GM12873 (cell line): ENCODE results near the gene CEND1.

Experiments
- CTCF ChIP-seq: IDR thresholded peaks from 2 replicates; pipeline ENCODE4 v1.5.1; 2012; ENCODE audit warnings: low read depth, mild to moderate bottlenecking, moderate library complexity, low read length, control low read depth; ENCODE audit not compliant: insufficient read depth; ENCODE audit errors: missing control alignments

Gene CEND1

DNA sequence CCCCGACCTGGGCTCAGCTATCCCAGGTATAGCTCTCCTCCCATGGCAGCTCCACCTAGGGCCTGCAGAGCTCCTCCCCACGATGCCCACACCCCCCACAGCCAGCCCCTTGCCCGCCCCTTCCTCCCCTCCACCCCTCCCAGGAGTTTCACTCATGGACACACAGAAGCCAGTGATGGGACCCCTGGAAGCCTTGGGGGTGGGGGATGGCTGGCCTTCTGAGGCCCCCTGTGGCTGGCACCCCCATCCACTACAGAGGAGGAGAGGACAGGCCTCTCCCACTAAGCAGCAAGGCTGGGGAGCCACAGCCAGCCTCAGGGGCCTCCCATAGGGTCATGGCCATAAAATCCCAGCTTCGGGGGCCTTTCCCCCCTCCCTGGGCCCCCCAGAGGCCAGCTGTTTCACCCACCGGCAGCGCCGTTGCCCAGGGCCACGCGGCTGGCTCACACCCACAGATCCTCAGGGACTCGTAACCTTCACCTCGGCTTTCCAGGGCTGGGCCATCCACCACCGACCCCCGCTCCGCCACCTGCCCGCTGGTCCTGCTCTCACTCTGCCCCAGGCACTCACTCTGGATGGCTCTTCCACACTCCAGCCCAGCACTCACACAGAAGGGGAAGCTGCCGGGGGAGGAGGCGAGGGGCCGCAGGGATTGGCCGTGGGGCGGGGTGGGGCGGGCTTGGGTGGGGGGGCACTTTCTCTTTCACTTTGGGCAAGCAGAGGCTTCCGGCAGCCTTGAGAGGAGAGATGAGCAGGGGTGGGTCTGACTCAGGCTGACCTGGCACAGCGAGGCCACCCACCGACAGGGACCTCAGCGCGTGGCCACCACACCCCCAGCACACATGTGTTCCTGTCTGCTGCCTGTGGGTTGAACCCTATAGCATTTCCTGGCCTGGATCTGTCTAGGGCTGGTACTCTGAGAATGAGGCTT lies 6.0 kb upstream of the CEND1 start:
- no peak for TF ChIP-seq CTCF

DNA sequence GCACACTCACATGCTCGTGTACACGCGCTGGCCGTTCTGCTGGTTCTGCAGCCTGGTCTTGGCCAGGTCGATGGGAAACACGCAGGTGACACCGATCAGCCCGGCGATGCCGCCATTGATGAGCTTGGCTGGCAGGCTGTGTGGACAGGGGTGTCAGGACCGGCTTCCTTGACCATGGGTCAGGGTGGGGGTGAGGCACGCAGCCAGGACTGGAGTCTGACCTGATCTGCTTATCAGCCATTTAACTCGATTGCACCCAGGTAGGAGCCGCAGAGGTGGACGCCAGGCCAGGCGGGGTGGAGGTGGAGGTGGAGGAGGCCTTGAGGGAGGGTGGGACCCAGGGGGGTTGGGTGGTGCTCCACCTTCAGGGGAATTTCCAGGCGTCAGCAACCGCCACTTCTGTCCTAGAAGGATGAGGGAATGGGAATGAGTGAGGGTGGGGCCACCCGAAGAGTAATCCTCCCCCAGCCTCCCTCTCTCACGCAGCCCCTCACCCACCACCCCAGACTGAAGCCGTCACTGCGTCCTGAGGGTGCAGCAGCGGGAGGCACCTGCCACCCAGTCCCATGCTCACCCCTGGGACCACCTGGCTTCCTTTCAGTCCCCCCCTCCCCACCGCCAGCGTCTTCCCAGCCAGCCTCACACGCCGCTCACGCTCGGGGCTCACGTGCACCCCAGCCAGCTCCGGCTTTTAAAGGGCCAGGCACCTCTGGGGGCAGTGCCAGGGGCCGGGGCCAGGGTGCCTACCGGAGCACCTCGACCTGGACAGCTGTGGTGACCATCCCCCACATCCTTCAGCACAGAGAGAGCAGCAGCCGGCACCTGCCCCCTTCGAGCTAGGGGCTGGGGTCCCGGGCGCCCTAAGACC lies 5.1 kb upstream of the CEND1 start:
- TF ChIP-seq CTCF: no peak

DNA sequence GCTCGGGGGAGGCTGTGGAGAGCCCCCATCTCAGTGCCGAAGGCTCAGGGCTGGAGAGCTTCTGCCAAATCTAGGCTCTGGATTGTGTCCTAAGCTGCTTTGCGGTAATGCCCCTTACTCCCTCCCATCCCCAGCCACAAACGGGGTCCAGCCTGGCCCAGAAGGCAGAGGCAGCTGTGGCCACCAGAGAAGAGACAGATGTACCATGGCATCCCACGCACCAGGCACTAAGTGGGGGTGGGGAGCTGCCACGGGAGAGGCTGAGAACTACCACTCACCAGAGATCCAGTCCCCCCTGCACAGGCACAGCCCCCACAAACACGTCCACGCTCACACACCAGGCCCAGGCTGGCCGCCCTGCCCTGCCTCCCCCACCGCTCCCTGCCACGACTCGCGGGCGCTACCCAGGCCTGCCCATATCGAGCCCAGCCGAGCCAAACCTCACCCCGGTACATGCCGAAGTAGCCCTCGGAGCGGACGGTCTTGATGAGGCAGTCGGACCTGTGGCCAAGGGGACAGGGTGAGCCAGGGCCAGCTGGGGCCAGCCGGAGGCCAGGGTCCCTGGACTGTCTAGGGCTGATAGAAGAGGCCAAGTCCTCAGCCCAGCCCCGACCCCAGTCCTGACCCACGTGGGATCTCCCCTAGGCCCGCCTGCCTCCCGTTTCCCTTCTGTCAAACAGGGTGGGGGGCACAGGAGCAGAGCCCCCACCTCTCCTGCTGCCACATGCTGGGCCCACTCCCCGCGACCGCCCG lies 4.3 kb upstream of the CEND1 start:
- no peak for TF ChIP-seq CTCF

DNA sequence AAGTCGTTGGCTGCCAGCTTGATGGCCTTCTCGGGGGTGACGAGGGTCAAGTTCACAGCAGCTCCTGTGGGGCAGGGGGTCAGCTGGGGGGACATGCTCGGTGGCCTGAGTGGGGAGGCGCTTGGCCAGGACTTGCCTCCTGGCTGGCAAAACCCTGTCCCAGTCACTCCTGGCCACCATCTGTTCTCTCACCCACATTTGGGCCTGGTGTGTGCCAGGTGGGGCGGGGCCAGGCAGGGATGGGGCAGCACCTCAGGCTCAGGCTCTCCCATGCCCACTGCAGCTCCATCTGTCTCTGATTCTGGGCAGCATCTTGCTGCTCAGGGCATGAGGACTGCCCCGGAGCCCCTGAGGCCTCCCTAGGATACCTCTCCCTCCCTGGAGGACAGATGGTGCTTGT lies 3.7 kb upstream of the CEND1 start:
- TF ChIP-seq CTCF: no peak

DNA sequence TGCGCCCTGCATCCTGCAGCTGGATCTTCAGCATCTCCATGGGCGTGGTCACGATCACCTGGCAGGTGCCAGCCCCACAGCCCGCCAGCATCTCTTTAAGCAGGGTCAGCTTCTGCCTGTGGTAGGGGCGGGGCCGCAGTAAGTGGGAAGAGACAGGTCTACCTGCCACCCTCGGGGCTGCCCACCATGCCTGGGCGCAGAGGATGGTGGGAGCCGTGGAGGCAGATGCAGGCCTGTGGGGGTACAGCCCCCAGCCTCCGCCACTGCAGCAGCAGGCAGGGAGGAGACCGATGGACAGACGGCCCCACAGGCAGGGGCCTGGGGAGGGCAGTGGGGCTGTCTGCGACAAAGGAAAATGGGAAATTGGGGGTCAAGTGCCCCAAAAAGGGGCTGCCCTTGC lies 3.0 kb upstream of the CEND1 start:
- no peak for TF ChIP-seq CTCF

DNA sequence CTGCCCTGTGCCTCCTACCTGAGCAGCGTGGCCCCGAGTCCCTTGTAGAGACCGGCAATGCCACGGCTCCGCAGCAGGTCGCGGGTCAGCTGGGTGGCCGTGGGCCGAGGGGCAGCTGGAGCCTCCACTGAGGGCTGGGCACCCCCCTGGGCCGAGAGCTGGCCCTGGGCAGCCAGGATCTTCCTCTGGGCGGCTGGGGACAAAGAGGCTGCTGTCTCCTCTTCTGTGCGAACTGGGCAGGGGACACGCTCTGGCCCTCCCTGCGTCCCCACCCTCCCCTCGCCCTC lies 2.6 kb upstream of the CEND1 start:
- TF ChIP-seq CTCF: no peak
